HG03460 (cell line): Measurements from ENCODE around the gene SCUBE2.

ENCODE experiments used
- ATAC-seq: cut with Tn5 transposase; IDR thresholded peaks from one replicate; pipeline ENCODE4 v1.9.1; 2021; ENCODE audit not compliant: unreplicated experiment

SCUBE2 gene

DNA sequence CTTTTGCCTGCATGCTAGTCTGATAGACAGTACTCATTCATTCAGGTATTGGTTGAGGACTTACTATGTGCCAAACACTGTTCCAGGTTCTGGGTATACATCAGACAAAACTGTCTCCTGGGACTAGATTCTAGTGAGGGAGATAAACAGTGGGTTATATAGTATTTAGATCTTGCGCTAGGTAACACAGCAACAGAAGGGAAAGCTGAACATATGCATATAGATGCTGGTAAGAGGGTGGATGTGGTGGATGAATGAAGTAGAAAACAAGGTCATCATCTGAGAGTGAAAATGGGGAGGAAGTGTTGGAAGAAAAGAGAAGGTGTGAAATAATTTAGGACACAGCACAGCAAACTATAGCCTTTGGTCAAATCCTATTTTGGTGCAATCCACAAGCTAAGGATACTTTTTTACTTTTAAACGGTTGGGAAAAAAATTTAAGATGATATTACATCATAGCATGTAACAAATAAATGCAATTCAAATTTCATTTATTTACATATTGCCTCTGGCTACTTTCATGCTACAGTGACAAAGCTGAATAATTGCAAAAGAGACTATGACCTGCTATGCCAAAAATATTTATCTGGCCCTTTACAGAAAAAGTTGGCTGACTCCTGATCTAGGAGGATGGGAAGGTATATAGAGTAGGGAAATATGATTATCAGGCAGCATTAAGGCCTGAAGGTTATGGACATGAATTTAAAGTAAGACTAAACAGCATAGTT is 120.0 kb downstream of the SCUBE2 start:
- ATAC-seq = no peak
